Upper lobe of left lung (tissue), 6 donors: ENCODE results near the gene KCNA1. TPM values are rescaled to one million over a fixed set of nuclear protein-coding genes. Genes with fewer than 3 reads are reported as not detected.

Experiments used
- ATAC-seq, 2 donors: fragments of 200-7000 bp; cut with Tn5 transposase; one replicate each; pipeline ENCODE4 v1.9.1; 2022; ENCODE audit warnings: mild to moderate bottlenecking in 2 of 2, moderate library complexity in 2 of 2; ENCODE audit not compliant: low FRiP score in 2 of 2
- DNase-seq, 2 donors: peaks; one replicate each; pipeline ENCODE4 v3.0.0-alpha.2; 2019 to 2020
- H3K27ac ChIP-seq, 4 donors: fragments of 200-600 bp; sonication (generic); one replicate each; pipeline ENCODE4 v1.5.1; 2016 to 2019
- H3K27me3 ChIP-seq, 4 donors: fragments of 200-600 bp; sonication (generic); one replicate each; pipeline ENCODE4 v1.5.1; 2017 to 2019
- H3K36me3 ChIP-seq, 4 donors: fragments of 200-600 bp; sonication (generic); one replicate each; pipeline ENCODE4 v1.5.1; 2016 to 2019
- H3K4me1 ChIP-seq, 4 donors: fragments of 200-600 bp; sonication (generic); one replicate each; pipeline ENCODE4 v1.5.1; 2018 to 2019
- H3K4me3 ChIP-seq, 4 donors: fragments of 200-600 bp; sonication (generic); one replicate each; pipeline ENCODE4 v1.5.1; 2017 to 2019; ENCODE audit warnings: mild to moderate bottlenecking in 2 of 4, moderate library complexity in 1 of 4
- H3K9me3 ChIP-seq, 4 donors: fragments of 200-600 bp; sonication (generic); one replicate each; pipeline ENCODE4 v1.5.1; 2018 to 2019
- EP300 ChIP-seq, 4 donors: sonication (generic); formaldehyde crosslinking; IDR thresholded peaks; one replicate each; pipeline ENCODE4 v1.5.1; 2017; ENCODE audit warnings: antibody characterized with exemption in 4 of 4, control low read depth in 2 of 4
- POLR2A ChIP-seq, 4 donors: fragments of 450-650 bp; IDR thresholded peaks; one replicate each; pipeline ENCODE4 v1.5.1; 2016 to 2017; ENCODE audit warnings: antibody characterized with exemption in 4 of 4, mild to moderate bottlenecking in 2 of 4
- POLR2AphosphoS5 ChIP-seq, 2 donors: sonication (generic); formaldehyde crosslinking; IDR thresholded peaks; one replicate each; pipeline ENCODE4 v1.5.1; 2017; ENCODE audit warnings: antibody characterized with exemption in 2 of 2
- WGBS, 2 donors: methylation state at CpG; one replicate each; pipeline ENCODE4 v1.1.5; 2017 to 2018; 5-methylcytosine and 5-hydroxymethylcytosine counted together
- total RNA-seq, 6 donors: library from RNA; depleted of rRNA in 4 of 6; stranded (reverse); fragments of >200 nt in 4 of 6; gene quantifications; one replicate each; pipeline versions ENCODE4 v1.1.0 to v1.2.1, GENCODE V29; 2016 to 2021
- TF ChIP-seq, protein P1 (sequence below), 6 experiments: fragments of 450-650 bp in 4 of 6; fragments of 200-600 bp in 2 of 6; sonication (generic) in 2 of 6; IDR thresholded peaks; one replicate each; pipeline ENCODE4 v1.5.1; 2016 to 2019; ENCODE audit warnings: antibody characterized with exemption in 6 of 6
- donor health status: DM: no; HTN: no; CAD: no; lungs with moderate emphysema.
- donor health status: DM: no; HTN: yes; CAD: no; lungs with severe emphysema.

Gene KCNA1
- total RNA-seq, 6 donors from 2014 or later = 0.44 to 2.5 TPM; not detected in 4

GRCh38 chr12:4910502-4911315 is 1.0 kb downstream of the KCNA1 start:
- peak overlapping the region in 3 of 4 donors; percentile 27 to 45 (median 40) for H3K4me3 ChIP-seq
- no peaks in the 10 kb centered on the region for H3K36me3 ChIP-seq
- H3K4me1 ChIP-seq = peaks cover 16 to 27% (median 21%) of the 10 kb centered on the region in 4 donors
- no peak for TF ChIP-seq EP300 (IDR thresholded peaks at IDR 0.05)
- no peak for TF ChIP-seq POLR2A (IDR thresholded peaks at IDR 0.05)
- no peak for TF ChIP-seq POLR2AphosphoS5 (IDR thresholded peaks at IDR 0.05)
- TF ChIP-seq, protein P1, sequence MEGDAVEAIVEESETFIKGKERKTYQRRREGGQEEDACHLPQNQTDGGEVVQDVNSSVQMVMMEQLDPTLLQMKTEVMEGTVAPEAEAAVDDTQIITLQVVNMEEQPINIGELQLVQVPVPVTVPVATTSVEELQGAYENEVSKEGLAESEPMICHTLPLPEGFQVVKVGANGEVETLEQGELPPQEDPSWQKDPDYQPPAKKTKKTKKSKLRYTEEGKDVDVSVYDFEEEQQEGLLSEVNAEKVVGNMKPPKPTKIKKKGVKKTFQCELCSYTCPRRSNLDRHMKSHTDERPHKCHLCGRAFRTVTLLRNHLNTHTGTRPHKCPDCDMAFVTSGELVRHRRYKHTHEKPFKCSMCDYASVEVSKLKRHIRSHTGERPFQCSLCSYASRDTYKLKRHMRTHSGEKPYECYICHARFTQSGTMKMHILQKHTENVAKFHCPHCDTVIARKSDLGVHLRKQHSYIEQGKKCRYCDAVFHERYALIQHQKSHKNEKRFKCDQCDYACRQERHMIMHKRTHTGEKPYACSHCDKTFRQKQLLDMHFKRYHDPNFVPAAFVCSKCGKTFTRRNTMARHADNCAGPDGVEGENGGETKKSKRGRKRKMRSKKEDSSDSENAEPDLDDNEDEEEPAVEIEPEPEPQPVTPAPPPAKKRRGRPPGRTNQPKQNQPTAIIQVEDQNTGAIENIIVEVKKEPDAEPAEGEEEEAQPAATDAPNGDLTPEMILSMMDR (IDR thresholded peaks at IDR 0.05) = no peak
- peak in 1 of 2 donors; percentile 46 for DNase-seq
- WGBS, 2 donors = 4% methylated on average over 26 to 43 of the region's 49 CpGs
- H3K27ac ChIP-seq = no peak overlapping the region
- H3K9me3 ChIP-seq = no peaks in the 10 kb centered on the region
- peaks cover 0 to 32% (median 18%) of the 10 kb centered on the region in 4 donors for H3K27me3 ChIP-seq
- peak in 1 of 2 donors; percentile 18 for ATAC-seq

GRCh38 chr12:4911316-4911994 is 1.8 kb downstream of the KCNA1 start:
- no peak for ATAC-seq
- Histone ChIP-seq H3K4me1 (peaks cover 16 to 27% (median 21%) of the 10 kb centered on the region in 4 donors), H3K27ac (no peak overlapping the region), H3K4me3 (peak overlapping the region in 1 of 4 donors; percentile 45), H3K27me3 (peaks cover 0 to 32% (median 18%) of the 10 kb centered on the region in 4 donors), H3K36me3 (no peaks in the 10 kb centered on the region), H3K9me3 (no peaks in the 10 kb centered on the region)
- WGBS, 2 donors = 49 to 56% methylated on average over 40 to 49 of the region's 61 CpGs
- DNase-seq = peak in 1 of 2 donors; percentile 73
- TF ChIP-seq POLR2AphosphoS5 (IDR thresholded peaks at IDR 0.05) = no peak
- TF ChIP-seq POLR2A (IDR thresholded peaks at IDR 0.05) = no peak
- TF ChIP-seq EP300 (IDR thresholded peaks at IDR 0.05) = no peak
- TF ChIP-seq, protein P1 (IDR thresholded peaks at IDR 0.05) = no peak

DNA sequence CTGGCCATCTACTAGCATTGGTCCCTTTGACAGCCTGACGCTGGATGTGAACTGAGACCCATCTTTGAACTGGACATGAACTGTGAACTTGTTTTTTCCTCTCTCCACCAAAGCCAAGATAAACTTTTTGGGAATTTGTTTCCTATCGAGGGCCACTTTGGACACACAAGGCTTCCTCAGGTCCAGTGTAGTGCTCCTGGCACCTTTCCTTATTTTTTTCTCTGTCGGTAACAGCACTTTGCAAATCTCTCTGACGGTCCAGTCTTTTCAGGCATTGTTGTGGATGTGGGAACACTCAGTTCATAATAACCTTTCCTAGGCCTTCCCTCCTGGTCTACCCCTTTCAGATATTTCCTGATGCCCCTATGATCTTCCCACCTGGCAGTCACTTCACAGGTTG is 5.0 kb downstream of the KCNA1 start:
- no peaks in the 10 kb centered on the region for H3K36me3 ChIP-seq
- no peak overlapping the region for H3K4me3 ChIP-seq
- DNase-seq (no peak), ATAC-seq (no peak)
- H3K27me3 ChIP-seq = peaks cover 0 to 19% (median 12%) of the 10 kb centered on the region in 4 donors
- H3K27ac ChIP-seq = no peak overlapping the region
- TF ChIP-seq POLR2A (IDR thresholded peaks at IDR 0.05) = no peak
- TF ChIP-seq, protein P1 (IDR thresholded peaks at IDR 0.05) = no peak
- TF ChIP-seq EP300 (IDR thresholded peaks at IDR 0.05) = no peak
- no peak for TF ChIP-seq POLR2AphosphoS5 (IDR thresholded peaks at IDR 0.05)
- peaks cover 11 to 16% (median 14%) of the 10 kb centered on the region in 4 donors for H3K4me1 ChIP-seq
- H3K9me3 ChIP-seq = no peaks in the 10 kb centered on the region
- WGBS, 2 donors = 89 to 90% methylated on average over 4 of the region's 4 CpGs

DNA sequence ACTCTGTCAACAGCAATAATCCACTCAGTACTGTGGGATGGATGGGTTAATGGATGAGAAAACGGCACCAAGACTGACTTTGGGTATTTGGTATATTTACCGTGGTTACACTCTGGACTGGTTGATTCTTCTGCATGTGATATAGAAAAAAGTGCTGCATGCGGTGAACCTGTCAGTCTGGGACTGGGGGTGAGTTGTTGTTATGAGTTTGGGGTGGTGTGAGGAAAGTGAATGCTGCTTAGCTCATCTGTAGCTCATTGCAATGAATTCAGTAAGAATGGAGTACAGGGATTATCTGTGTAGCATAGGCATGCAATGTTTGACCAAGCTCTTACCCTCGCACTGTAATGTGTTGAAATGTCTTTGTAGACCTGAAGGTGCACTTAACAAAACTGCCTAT is 6.0 kb downstream of the KCNA1 start:
- peaks cover 2 to 6% (median 4%) of the 10 kb centered on the region in 4 donors for H3K4me1 ChIP-seq
- no peaks in the 10 kb centered on the region for H3K36me3 ChIP-seq
- WGBS, 2 donors = 71 to 78% methylated on average over 4 of the region's 4 CpGs
- no peaks in the 10 kb centered on the region for H3K9me3 ChIP-seq
- H3K27ac ChIP-seq = no peak overlapping the region
- peaks cover 0 to 10% (median 4%) of the 10 kb centered on the region in 4 donors for H3K27me3 ChIP-seq
- H3K4me3 ChIP-seq = no peak overlapping the region
- DNase-seq = no peak
- no peak for ATAC-seq
- no peak for TF ChIP-seq POLR2AphosphoS5 (IDR thresholded peaks at IDR 0.05)
- TF ChIP-seq, protein P1 (IDR thresholded peaks at IDR 0.05) = no peak
- TF ChIP-seq POLR2A (IDR thresholded peaks at IDR 0.05) = no peak
- no peak for TF ChIP-seq EP300 (IDR thresholded peaks at IDR 0.05)
